ENCODE data around the gene USP7. TPM values are rescaled to one million over a fixed set of nuclear protein-coding genes. Genes with fewer than 3 reads are reported as not detected.
"Not testable (repeated sequence)": the region's sequence is repeated elsewhere in the genome, so short reads cannot be mapped to it uniquely, and the experiment has no call there.

The USP7 gene
- total RNA-seq, 1 donor = 44.4 TPM

GRCh38 chr16:8850279-8850885 is 113.3 kb downstream of the USP7 start:
- peak in 2 of 3 donors; percentile 75 to 82 for DNase-seq (ENCODE audit: low read depth in 2 of 3, low spot score in 2 of 3)

GRCh38 chr16:8849411-8850011 is 114.2 kb downstream of the USP7 start:
- no peak for DNase-seq (ENCODE audit: low read depth in 2 of 3, low spot score in 2 of 3)

GRCh38 chr16:8848939-8849391 is 114.7 kb downstream of the USP7 start:
- no peak for DNase-seq (ENCODE audit: low read depth in 2 of 3, low spot score in 2 of 3)

- no peak for DNase-seq (ENCODE audit: low read depth in 2 of 3, low spot score in 2 of 3)
Observed at GRCh38 chr16:8848231-8848938, 115.3 kb downstream of the USP7 start.

- DNase-seq (ENCODE audit: low read depth in 2 of 3, low spot score in 2 of 3) = no peak
Observed at GRCh38 chr16:8847623-8848022, 116.1 kb downstream of the USP7 start.

- no peak for DNase-seq (ENCODE audit: low read depth in 2 of 3, low spot score in 2 of 3)
Observed at GRCh38 chr16:8847145-8847544, 116.6 kb downstream of the USP7 start.

- no peak for DNase-seq (ENCODE audit: low read depth in 2 of 3, low spot score in 2 of 3)
Observed at GRCh38 chr16:8846401-8846932, 117.2 kb downstream of the USP7 start.

- no peak for DNase-seq (ENCODE audit: low read depth in 2 of 3, low spot score in 2 of 3)
Observed at GRCh38 chr16:8845699-8846298, 117.9 kb downstream of the USP7 start.

- not testable (repeated sequence) for DNase-seq (ENCODE audit: low read depth in 2 of 3, low spot score in 2 of 3)
Observed at GRCh38 chr16:8843296-8843695, 120.4 kb downstream of the USP7 start.

Other genes with a start within 250 kb of the USP7 start
- 6.5 TPM for gene TMEM186, start 166.3 kb downstream of the USP7 start, total RNA-seq
- 8.9 TPM for gene PMM2, start 166.1 kb downstream of the USP7 start, total RNA-seq
- gene CARHSP1, start 94.9 kb downstream of the USP7 start, total RNA-seq = 63.6 TPM
- not detected for gene LITAFD, start 81.6 kb downstream of the USP7 start, total RNA-seq
- gene HAPSTR1, start 127.7 kb upstream of the USP7 start, total RNA-seq = 49.3 TPM

All from hematopoietic multipotent progenitor cell (in vitro differentiated cells).